SK-N-MC (cell line): Measurements from ENCODE around the gene SDC3.

Experiments used
- DNase-seq: peaks from one replicate; pipeline ENCODE4 v3.0.0-alpha.2; 2011; ENCODE audit warnings: low read depth, low spot score
- H3K27ac ChIP-seq: fragments of 200-600 bp; sonication (generic); 2 replicates; pipeline ENCODE4 v1.5.1; 2016; ENCODE audit warnings: mixed run types
- H3K36me3 ChIP-seq: fragments of 200-600 bp; sonication (generic); 2 replicates; pipeline ENCODE4 v1.6.1; 2017; ENCODE audit warnings: antibody characterized with exemption, low read length, mixed read lengths; ENCODE audit not compliant: insufficient read depth
- H3K4me3 ChIP-seq: fragments of 200-600 bp; sonication (generic); 2 replicates; pipeline ENCODE4 v1.5.1; 2016
- H3K9ac ChIP-seq: fragments of 200-600 bp; sonication (generic); 2 replicates; pipeline ENCODE4 v1.8.0; 2017; ENCODE audit warnings: mixed run types, mixed read lengths; ENCODE audit not compliant: insufficient read length
- H3K9me3 ChIP-seq: fragments of 200-600 bp; sonication (generic); 2 replicates; pipeline ENCODE4 v1.6.1; 2017; ENCODE audit warnings: low read depth, mild to moderate bottlenecking, antibody characterized with exemption, low read length, moderate library complexity, mixed read lengths
- EZH2 ChIP-seq: fragments of 200-600 bp; sonication (generic); IDR thresholded peaks from one replicate; pipeline ENCODE4 v1.6.1; 2017; ENCODE audit warnings: antibody characterized with exemption
- FOXP2 ChIP-seq: optimal IDR thresholded peaks from 2 replicates; pipeline ENCODE3; 2011; ENCODE audit warnings: mild to moderate bottlenecking, moderate library complexity; ENCODE audit not compliant: insufficient read depth; ENCODE audit errors: extremely low read length, control extremely low read depth
- POLR2AphosphoS5 ChIP-seq: IDR thresholded peaks from 2 replicates; pipeline ENCODE4 v1.6.1; 2012; ENCODE audit warnings: mild to moderate bottlenecking, low read depth, low read length, borderline replicate concordance

Gene SDC3

GRCh38 chr1:30882678-30883388 is 25.7 kb downstream of the SDC3 start:
- no peak for DNase-seq
- no peak overlapping the region for H3K4me3 ChIP-seq
- H3K27ac ChIP-seq = no peak overlapping the region
- TF ChIP-seq EZH2 = no peak
- no peak for TF ChIP-seq POLR2AphosphoS5
- TF ChIP-seq FOXP2 = no peak
- no peaks in the 10 kb centered on the region for H3K9me3 ChIP-seq
- H3K36me3 ChIP-seq = no peaks in the 10 kb centered on the region
- no peak overlapping the region for H3K9ac ChIP-seq

- Histone ChIP-seq H3K4me3 (no peak overlapping the region), H3K36me3 (no peaks in the 10 kb centered on the region), H3K9ac (no peak overlapping the region), H3K27ac (no peak overlapping the region), H3K9me3 (no peaks in the 10 kb centered on the region)
- DNase-seq = no peak
- TF ChIP-seq EZH2 = no peak
- TF ChIP-seq FOXP2 = no peak
- no peak for TF ChIP-seq POLR2AphosphoS5
These were observed 27.0 kb downstream of the SDC3 start for GRCh38 chr1:30881319-30882181.

- no peaks in the 10 kb centered on the region for H3K9me3 ChIP-seq
- TF ChIP-seq EZH2 (no peak), FOXP2 (no peak), POLR2AphosphoS5 (no peak)
- no peak overlapping the region for H3K27ac ChIP-seq
- H3K36me3 ChIP-seq = no peaks in the 10 kb centered on the region
- no peak for DNase-seq
- no peak overlapping the region for H3K4me3 ChIP-seq
- no peak overlapping the region for H3K9ac ChIP-seq
These were observed 27.8 kb downstream of the SDC3 start for GRCh38 chr1:30880678-30881318.

- Histone ChIP-seq H3K4me3 (no peak overlapping the region), H3K27ac (no peak overlapping the region), H3K9me3 (no peaks in the 10 kb centered on the region), H3K36me3 (no peaks in the 10 kb centered on the region), H3K9ac (no peak overlapping the region)
- DNase-seq = no peak
- TF ChIP-seq POLR2AphosphoS5 (no peak), EZH2 (no peak), FOXP2 (no peak)
These were observed 28.4 kb downstream of the SDC3 start for GRCh38 chr1:30879940-30880677.

GRCh38 chr1:30879126-30879786 is 29.3 kb downstream of the SDC3 start:
- Histone ChIP-seq H3K36me3 (no peaks in the 10 kb centered on the region), H3K27ac (no peak overlapping the region), H3K9ac (no peak overlapping the region), H3K9me3 (no peaks in the 10 kb centered on the region), H3K4me3 (no peak overlapping the region)
- no peak for TF ChIP-seq EZH2
- no peak for TF ChIP-seq POLR2AphosphoS5
- no peak for TF ChIP-seq FOXP2
- DNase-seq = no peak

GRCh38 chr1:30878559-30878958 is 30.0 kb downstream of the SDC3 start:
- no peak for DNase-seq

GRCh38 chr1:30878016-30878415 is 30.5 kb downstream of the SDC3 start:
- no peak overlapping the region for H3K27ac ChIP-seq
- H3K9ac ChIP-seq = no peak overlapping the region
- H3K4me3 ChIP-seq = no peak overlapping the region
- no peaks in the 10 kb centered on the region for H3K36me3 ChIP-seq
- no peak for TF ChIP-seq FOXP2
- TF ChIP-seq POLR2AphosphoS5 = no peak
- TF ChIP-seq EZH2 = no peak
- DNase-seq = no peak
- H3K9me3 ChIP-seq = no peaks in the 10 kb centered on the region

More at GRCh38 chr1:30878559-30878958, 30.0 kb downstream of the SDC3 start:
- Histone ChIP-seq H3K9me3 (no peaks in the 10 kb centered on the region), H3K36me3 (no peaks in the 10 kb centered on the region), H3K4me3 (no peak overlapping the region), H3K27ac (no peak overlapping the region), H3K9ac (no peak overlapping the region)
- TF ChIP-seq FOXP2 (no peak), POLR2AphosphoS5 (no peak), EZH2 (no peak)
